Hematopoietic multipotent progenitor cell treated with erythropoietin and hydrocortisone succinate and interleukin-3 and kit ligand, for 8 days (in vitro differentiated cells): ENCODE measurements around the gene SNRPA1.
"Not testable (repeated sequence)": the region's sequence is repeated elsewhere in the genome, so short reads cannot be mapped to it uniquely, and the experiment has no call there.

ENCODE experiments used
- DNase-seq: peaks from one replicate; pipeline ENCODE4 v3.0.0-alpha.2; 2015

The SNRPA1 gene

DNA sequence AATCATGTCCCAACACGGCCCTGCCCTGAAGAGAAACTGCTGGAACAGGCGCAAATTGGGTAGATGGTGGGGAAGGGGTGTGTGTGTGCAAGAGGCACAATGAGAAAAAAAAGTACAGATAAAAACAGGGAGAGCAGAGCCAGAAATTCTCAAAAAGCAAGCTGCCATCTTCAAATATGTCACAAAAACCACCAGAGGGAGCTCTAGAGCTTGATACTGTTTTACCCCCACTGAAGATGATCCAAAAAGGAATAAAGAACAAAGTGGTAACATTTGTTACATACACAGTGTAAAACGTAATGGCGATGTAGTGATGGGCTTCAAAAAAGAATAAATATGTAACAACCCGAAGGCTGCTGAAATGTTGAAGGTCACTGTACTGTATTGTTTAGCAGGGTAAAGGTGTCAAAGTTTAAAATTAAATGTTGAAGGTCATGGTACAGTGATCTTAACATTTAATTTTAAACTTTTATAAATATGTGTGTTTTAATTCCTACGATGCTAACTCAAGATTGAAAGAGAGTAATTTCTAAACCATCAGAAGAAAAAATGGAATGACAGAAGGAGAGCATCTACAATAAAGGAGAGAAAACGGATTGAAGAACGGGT, 6.0 kb downstream of the SNRPA1 start:
- DNase-seq = peak; percentile 73

DNA sequence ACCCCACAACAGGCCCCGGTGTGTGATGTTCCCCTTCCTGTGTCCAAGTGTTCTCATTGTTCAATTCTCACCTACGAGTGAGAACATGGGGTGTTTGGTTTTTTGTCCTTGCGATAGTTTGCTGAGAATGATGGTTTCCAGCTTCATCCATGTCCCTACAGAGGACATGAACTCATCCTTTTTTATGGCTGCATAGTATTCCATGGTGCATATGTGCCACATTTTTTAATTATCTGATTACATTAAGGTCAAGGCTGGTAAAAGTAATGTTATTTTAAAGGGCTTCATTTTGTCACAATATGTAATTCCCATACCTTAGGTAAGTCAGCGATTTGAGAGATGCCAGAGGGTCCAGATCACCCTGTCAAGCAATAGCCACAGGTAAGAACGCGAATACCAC, 7.7 kb downstream of the SNRPA1 start:
- not testable (repeated sequence) for DNase-seq

- no peak for DNase-seq
Measured at GRCh38 chr15:101286471-101287114, 8.5 kb downstream of the SNRPA1 start.

GRCh38 chr15:101283931-101284330, 11.1 kb downstream of the SNRPA1 start:
- DNase-seq = no peak

DNA sequence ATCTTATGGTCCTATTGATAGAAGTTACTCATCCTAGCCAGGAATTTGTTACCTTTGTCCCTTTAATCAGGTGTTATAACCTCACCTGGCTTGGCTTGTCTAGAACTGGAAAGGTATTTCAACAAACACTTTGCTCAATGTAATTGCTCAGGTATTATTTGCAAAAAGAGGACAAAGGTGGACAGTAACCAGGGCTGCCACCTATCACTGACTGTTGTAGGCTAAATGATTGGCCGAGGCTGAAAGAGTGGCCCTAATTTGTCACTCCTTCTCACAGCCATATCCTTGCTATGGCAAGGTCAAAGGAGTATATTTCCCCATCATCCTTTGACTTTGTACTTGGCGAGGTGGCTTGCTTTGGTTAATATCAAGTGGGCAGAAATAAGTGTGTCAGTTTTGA, 15.0 kb downstream of the SNRPA1 start:
- no peak for DNase-seq

- no peak for DNase-seq
Measured at GRCh38 chr15:101277943-101278564, 17.0 kb downstream of the SNRPA1 start.

DNA sequence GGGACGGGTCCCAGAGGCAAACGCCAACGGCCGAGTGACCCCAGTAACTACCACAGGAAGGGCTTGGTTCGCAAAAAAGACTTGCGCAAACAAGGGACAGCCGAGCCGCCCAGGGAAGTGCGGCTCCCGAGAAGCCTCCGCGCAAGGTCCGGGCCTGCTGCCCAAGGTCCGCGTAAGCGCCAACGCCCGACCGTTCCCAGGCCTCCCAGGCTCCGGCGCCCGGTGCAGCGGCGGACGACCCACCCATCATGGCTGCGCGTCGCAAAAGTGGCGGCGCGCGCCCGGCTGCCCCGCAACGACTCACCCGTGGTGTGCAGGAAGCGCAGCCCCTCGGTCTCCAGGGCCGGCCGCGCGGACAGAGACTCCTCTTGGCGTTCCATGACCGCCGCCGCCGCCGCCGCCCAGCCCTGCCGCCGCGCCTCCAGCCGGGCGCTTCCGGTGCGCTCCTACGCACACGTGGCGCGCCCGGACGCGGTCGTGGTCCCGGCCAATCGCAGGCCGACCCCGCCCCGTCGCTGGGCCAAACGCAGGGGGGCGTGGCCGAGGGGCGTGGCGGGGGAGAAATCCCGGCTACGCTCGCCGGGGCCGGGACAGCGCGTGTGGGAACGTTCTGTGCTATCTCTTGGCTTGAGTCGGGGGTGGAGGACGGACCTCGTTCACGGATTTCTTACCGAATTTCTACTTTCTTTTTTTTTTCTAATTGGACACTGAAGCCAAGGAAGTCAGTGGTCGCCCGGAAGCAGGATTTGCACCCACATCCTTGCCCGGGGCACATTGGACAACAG, 17.8 kb downstream of the SNRPA1 start, which contains the start of gene SELENOS:
TSS of gene SELENOS (minus strand) at position 448 of the 785 bp plus-strand sequence. CDS start at position 380, 68 bp downstream.
- peak; percentile 86 for DNase-seq

- DNase-seq = peak; percentile 56
Measured at GRCh38 chr15:101276501-101277037, 18.5 kb downstream of the SNRPA1 start.

GRCh38 chr15:101275018-101275417, 20.0 kb downstream of the SNRPA1 start:
- DNase-seq = no peak

GRCh38 chr15:101273534-101273933, 21.5 kb downstream of the SNRPA1 start:
- DNase-seq = no peak

GRCh38 chr15:101272584-101272983, 22.5 kb downstream of the SNRPA1 start:
- no peak for DNase-seq

GRCh38 chr15:101269479-101270223, 25.4 kb downstream of the SNRPA1 start:
- peak; percentile 45 for DNase-seq

DNA sequence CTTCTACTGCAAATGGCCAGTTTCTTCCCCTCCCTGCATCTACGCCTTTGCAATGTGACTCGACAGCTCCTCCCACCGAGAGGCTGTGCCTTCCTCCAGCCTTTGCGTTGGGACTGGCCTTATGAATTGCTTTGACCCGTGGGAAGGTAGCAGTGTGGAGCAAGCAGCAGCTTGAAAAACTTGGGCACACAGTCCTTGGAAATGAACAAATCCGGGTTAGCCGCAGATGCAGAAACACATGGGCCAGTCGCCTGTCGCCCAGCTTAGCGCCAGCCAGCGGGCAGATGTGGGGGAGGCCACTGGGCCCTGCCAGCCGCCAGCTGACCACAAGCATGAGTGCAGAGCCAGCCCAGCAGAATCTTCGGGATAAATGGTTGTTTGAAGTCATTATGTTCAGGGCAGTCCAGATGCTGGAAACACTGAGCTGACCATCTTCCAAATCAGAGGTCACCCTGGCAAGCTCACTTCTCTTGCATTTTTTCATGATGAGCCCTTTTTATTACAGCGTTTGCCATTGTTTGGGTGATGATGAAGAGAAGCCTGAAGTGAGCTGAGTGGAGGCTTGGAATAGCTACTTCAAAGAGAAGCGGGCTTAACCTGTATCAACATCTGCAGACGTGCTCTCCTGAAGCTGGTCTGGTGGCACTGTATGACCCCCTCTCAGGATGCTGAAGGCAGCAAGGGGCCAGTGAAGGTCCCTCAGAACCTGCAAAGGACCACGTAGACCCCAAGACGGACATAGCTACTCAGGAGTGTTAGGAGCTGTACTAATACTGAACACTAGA, 27.5 kb downstream of the SNRPA1 start:
- no peak for DNase-seq

GRCh38 chr15:101266787-101267186, 28.3 kb downstream of the SNRPA1 start:
- no peak for DNase-seq

DNA sequence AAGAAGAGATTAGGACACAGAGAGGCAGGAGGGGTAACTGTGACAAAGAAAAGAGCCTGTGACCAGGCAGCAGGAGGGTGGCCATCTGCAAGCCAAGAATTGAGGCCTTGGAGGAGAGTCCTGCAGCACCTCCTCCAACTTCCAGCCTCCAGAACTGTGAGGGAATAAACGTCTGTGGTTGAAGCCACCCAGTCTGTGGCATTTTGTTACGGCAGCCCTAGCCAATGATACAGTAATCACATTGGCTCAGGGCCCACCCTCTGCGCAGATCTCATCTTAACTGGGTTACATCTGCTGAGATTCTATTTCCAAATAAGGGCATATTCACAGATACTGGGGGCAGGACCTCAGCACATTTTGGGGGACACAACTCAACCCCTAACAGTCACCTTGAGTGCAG, 29.0 kb downstream of the SNRPA1 start:
- no peak for DNase-seq

DNA sequence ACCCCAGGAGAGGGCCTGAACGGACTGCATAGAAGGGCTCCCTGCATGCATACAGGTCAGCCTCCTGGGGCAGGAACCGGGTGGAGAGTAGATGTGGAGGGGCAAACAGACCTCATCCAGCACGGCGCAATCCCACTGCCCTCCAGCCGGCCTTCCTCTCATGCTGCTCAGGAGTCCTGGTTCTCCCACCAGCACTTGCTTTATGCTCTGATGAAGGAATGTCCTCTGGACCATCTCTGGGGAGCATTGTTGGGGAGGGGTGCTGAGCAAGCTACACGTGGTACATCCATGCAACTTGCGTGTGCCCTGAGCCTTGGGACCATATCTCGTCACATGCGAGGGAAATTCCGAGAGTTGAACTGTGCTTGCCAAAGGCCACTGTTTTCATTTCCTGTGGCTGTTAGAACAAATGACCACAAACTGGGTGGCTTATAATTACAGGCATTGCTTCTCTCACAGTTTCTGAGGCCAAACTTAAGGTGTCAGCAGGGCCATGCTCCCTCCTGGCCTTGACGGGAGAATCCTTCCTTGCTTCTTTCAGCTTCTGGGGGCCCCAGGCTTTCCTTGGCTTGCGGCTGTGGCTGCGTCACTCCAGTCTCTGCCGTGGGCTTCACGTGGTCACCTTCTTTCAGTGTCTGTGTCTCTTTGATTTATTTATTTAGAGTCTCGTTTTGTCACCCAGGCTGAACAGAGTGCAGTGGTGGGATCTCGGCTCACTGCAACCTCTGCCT, 30.0 kb downstream of the SNRPA1 start:
- no peak for DNase-seq

DNA sequence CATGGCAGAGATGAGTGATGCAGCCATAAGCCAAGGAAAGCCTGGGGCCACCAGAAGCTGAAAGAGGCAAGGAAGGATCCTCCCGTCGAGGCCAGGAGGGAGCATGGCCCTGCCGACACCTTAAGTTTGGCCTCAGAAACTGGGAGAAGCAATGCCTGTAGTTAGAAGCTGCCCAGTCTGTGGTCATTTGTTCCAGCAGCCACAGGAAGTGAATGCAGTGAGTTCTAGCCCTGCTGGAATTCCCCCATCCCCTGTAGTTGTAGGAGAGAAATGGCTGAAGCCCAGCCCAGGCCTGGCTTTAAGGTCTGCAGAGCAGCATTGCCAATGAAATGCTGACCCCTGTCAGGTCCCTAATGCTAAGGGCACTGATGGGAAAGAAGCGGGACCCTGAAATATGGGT, 31.0 kb downstream of the SNRPA1 start:
- no peak for DNase-seq

DNA sequence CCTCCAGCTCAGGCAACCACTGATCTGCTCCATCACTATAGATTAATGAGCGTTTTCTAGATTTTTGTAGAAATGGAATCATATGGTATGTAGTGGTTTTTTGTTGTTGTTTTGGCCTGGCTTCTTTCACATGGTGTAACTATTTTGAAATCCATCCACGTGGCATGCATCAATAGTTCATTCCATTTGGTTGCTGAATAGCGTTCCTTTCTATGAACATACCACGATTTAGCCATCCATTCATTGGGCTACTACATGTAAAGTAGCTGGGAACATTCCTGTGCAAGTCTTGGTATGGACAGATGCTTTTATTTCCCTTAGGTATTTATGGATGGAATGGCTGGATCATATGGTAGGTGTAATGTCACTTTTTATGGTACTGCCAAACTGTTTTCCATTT, 32.5 kb downstream of the SNRPA1 start:
- no peak for DNase-seq

GRCh38 chr15:101258238-101259144, 36.6 kb downstream of the SNRPA1 start:
- DNase-seq = peak; percentile 80

DNA sequence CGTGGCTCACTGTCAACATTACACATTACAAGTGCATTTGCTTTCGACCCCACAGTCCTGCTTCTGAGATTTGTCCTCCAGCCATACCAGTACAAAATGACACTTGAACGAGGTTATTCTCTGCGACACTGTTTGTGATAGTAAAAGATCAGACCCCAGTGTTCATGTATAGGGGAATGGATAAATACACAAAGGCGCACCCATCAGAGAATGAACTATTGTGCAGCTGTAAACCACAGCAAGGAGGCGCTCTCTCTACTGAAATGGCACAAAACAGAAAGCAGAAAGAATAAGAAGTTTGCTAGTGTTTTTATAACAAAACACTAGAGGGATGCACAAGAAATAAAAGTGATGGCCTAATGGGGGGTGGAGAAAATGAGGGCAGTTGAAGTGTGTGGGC, 38.3 kb downstream of the SNRPA1 start:
- peak; percentile 41 for DNase-seq
